GM18519 (cell line): Measurements from ENCODE around the gene C3.
A peak's percentile ranks its signal among the peaks of the same experiment; 100 is the strongest.
"Not testable (repeated sequence)": the region's sequence is repeated elsewhere in the genome, so short reads cannot be mapped to it uniquely, and the experiment has no call there.

Source experiments
- ATAC-seq: cut with Tn5 transposase; IDR thresholded peaks from one replicate; pipeline ENCODE4 v1.9.1; 2021; ENCODE audit warnings: mild to moderate bottlenecking, moderate library complexity; ENCODE audit not compliant: unreplicated experiment, low FRiP score

The C3 gene

GRCh38 chr19:6748543-6748942 lies 28.1 kb upstream of the C3 start:
- ATAC-seq = not testable (repeated sequence)

GRCh38 chr19:6745965-6746364 lies 25.5 kb upstream of the C3 start:
- ATAC-seq = no peak

GRCh38 chr19:6744381-6745301 lies 24.2 kb upstream of the C3 start:
- no peak for ATAC-seq

- ATAC-seq = no peak
These were observed 23.4 kb upstream of the C3 start for GRCh38 chr19:6743714-6744380.

GRCh38 chr19:6743066-6743465 lies 22.6 kb upstream of the C3 start:
- ATAC-seq = no peak

DNA sequence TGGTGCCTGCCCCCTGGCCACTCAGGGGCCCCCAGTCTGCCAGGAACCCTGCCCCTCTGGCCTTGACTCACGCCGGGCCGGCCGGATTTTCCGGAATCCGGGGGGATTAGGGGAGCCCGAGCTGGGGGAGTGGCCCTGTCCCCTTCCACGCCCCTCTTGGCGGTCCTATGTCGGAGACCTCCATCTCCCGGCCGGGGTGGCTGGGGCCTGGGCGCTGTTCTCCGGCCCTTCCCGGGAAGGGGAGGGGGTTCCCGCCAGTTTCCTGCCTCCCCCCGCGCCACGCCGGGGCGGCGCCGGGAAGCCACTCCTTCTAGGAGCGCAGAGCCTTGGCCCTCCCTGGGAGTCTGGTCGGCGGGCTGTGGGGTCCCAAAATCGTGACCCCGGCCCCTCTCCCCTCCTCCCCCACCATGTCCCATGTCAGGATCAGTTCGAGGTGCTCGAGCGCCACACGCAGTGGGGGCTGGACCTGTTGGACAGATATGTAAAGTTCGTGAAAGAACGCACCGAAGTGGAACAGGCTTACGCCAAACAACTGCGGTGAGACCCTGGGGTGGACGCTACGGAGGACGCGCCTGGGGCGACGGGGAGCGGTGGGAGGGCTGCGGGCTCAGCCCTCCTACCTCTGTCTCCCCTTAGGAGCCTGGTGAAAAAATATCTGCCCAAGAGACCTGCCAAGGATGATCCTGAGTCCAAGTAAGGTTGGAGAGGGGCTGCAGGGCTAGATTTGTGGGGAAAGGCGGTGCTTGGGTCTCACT lies 20.3 kb upstream of the C3 start:
- no peak for ATAC-seq

GRCh38 chr19:6739883-6740588 lies 19.6 kb upstream of the C3 start:
- no peak for ATAC-seq

DNA sequence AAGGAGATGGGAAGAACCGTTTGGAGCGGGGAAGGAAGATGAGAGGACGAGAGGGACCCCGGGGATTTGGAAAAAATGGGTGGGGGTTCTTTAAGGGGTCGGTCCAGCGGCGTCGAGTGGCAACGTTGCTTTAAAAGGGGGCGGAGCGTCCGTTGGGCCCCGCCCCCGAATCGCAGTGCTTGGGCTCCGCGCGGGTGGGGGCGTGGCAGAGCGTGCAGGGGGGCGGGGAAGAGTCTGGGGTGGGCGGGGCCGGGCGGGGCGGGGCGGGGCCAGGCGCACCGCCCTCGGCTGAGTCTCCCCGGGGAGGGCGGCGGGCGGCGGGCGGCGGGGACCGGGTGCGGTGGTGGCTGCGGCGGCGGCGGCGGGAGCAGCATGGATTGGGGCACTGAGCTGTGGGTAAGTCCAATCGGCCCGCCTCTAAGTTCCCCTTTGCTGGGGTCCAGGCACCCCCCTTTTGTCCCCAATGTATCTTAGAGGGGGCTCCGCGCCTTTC lies 19.0 kb upstream of the C3 start, which contains the start of gene TRIP10:
Gene TRIP10 (plus strand): TSS at position 291 of the 493 bp plus-strand sequence. CDS start 82 bp downstream, at position 373.
- ATAC-seq = no peak

GRCh38 chr19:6738787-6739389 lies 18.4 kb upstream of the C3 start:
- ATAC-seq = no peak

- no peak for ATAC-seq
These were observed 17.7 kb upstream of the C3 start for GRCh38 chr19:6737873-6738786.

DNA sequence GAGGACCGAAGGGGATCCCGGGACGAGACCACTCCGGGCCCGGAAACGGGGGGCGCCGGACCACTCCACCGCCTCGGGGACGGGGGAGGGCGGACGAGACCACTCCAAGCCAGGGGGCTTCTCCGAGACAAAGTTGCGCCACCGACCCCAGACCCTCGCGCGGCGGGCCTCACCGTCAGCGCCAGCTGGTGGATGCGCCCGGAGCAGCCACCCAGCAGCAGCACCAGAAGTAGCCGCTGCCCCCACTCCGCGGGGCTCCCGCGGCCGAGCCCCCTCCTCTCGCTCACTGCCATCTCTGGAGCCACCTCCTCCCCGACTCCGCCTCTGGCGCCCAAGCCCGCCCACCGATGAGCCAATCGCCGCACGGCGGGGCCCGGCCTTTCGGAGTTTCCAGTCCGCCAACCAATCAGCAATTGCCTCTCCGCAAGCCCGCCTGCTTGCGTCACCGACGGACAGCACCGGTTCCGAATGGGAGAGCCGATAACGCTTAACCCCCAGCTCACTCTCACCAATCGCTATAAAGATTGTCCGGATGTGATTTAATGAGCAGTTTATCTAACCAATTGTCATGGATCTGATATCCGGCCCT lies 16.9 kb upstream of the C3 start, which contains the start of gene GPR108:
Gene GPR108 (minus strand): TSS at position 297 of the 589 bp plus-strand sequence. CDS start 4 bp downstream, at position 293.
- ATAC-seq = peak; percentile 65

- no peak for ATAC-seq
These were observed 16.4 kb upstream of the C3 start for GRCh38 chr19:6736917-6737283.

DNA sequence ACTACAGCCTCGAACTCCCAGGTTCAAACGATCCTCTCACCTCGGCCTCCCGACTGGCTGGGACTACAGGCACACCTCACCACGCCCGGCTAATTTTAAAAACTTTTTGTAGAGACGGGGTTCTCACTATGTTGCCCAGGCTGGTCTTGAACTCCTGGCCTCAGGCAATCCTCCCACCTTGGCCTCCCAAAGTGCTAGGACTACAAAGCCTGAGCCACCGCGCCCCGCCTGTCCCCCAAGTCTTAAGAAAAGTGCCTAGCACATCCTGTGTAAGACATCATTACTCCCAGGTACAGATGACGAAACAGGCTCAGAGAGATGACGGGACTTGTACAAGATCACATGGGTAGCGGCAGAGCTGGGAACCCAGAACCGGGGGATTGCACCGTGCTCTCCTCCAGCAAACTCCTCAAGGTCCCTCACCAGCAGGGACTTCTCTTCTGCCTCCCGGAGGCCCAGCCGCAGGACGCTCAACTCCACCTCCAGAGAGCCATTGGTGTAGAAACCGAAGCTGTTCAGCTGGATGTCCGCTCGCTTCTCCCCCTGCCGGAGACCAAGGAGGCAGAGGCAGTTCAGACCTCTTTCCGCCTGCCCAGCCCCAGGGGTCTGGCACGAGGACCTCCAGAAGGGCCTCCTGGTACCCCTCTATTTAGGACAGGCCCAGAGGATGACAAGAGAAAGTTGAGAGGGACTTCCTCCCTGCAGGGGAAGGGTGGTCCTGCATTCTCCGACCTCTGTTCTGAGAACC lies 15.9 kb upstream of the C3 start:
- no peak for ATAC-seq

DNA sequence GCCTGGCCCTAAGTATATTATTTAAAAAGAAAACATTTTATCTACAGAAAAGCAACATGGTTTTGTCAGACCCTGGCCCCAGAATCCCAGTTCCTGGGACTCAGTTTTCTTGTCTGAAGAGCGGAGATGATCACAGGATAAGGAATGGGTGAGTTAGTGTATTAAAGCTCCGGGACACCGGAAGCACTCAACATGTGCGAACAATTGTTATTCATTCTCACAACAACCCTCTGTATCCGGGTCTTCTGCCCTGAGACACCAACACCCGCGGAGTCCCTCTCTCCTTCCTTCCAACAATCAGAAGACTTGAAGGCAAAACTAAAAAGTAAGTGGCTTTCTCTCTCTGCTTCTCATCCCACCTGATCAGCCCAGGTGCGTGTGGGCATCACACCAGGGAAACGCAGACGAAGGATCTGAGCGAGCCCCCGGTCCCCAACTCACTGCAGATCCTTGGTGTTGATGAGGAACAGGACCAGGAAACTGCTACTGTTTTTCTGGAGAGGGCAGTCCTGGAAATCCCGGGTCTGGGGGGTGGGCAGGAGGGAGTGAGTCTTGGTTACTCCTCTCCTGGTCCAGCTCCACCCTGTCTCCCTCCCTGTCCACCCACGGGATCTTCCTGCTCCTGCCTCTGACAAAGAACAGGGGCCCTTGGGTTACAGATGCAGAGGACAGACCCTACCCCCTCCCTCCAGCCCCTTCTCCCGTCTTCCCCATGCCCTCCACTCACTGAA lies 14.9 kb upstream of the C3 start:
- no peak for ATAC-seq

DNA sequence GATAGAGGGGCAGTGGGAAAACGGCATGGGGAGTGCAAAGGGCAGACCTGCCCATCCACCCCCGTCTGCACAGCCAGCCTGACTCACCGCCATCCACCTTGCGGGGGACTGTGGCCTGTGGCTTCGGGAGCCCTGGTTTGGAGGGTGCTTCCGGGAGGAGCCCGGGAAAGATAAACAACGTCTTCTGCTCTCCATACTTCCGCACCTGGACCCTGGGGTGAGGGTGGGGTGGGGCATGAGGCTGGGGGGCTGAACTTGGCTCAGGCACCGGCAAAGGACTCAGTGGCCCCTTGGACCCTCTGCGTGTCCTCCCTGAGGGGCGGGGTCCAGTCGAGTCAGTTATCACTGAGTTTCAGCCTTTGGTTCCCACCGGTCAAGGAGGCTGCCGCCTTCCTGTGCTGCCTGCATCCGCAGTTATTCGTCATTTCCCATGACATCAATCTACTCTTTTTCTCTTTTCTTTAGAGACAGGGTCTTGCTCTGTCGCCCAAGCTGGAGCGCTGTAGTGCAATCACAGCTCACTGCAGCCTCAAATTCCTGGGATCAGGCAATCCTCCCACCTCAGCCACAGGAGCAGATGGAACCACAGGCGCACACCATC lies 13.7 kb upstream of the C3 start:
- no peak for ATAC-seq

GRCh38 chr19:6733338-6734095 lies 13.1 kb upstream of the C3 start:
- ATAC-seq = no peak
